Activated CD8-positive, alpha-beta memory T cell treated with anti-CD3 and anti-CD28 coated beads, Interleukin-2, amount 50 U/mL, for 24 hours (primary cell): ENCODE measurements around the gene ISY1.
"Not testable (repeated sequence)": the region's sequence is repeated elsewhere in the genome, so short reads cannot be mapped to it uniquely, and the experiment has no call there.

Experiments used
- DNase-seq: peaks from one replicate; pipeline ENCODE4 v3.0.0-alpha.2; 2020; ENCODE audit errors: extremely low read depth

Gene ISY1

DNA sequence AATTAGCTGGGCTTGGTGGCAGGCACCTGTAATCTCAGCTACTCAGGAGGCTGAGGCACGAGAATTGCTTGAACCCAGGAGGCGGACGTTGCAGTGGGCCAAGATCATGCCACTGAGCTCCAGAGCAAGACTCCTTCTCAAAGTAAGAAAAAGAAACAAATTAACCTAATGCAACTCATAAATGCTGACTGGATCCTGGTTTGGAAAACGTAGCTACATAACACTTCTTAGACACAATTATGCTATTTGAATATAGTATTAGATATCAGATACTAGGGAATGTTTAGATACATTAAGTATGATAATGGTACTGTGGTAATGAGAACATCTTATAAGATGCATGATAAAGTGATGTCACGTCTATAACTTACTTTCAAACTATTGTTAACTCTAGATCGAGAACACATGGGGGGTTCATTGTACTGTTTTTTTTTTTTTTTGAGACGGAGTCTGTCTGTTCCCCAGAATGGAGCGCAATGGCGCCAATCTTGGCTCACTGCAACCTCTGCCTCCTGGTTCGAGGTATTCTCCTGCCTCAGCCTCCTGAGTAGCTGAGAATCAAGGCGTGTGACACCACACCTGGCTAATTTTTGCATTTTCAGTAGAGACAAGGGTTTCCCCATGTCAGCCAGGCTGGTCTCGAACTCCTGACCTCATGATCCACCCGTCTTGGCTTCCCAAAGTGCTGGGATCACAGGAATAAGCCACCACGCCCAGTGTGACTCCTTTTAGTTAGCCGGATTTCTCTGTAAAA lies 5.9 kb upstream of the ISY1 start:
- DNase-seq, result no peak

GRCh38 chr3:129165594-129165993 lies 4.7 kb upstream of the ISY1 start:
- DNase-seq, result not testable (repeated sequence)

DNA sequence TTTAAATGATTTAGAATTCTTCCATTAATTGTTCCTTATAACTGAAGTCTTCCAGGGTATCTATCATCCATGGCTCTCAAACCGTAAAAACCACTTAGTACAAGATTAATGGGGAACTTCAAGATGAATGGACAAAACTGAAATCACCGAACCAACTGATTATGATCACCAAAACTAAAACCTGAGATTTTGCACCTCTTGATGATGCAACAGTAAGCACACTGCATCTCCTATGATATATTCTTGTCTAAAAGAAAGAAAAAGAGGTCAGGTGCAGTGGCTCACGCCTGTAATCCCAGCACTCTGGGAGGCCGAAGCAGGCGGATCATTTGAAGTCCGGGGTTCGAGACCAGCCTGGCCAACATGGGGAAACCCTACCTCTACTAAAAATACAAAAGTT lies 3.6 kb upstream of the ISY1 start:
- DNase-seq, result no peak

- no peak for DNase-seq
Observed at GRCh38 chr3:129162729-129163579, 2.1 kb upstream of the ISY1 start.

DNA sequence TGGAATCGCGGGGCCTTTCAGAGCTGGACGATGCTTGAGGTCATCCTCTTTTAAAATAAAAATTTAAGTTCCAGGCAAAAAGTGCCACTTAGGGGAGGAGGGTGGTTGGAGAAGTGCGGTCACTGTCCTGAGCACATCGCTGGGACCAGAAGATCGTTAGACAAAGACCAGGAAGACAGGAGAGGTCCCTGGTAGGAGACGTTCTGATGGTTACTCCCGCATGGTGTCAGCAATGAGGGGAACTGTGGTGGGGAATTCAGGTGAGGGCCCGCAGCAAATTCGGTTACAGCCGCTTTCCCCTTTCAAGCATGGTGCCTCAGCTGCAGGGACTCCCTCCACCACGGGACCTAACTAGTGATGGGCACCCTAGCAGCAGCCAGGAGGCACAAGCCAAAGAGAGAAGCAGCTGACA lies 1.0 kb upstream of the ISY1 start:
- no peak for DNase-seq

GRCh38 chr3:129144786-129145185 lies 16.1 kb downstream of the ISY1 start:
- no peak for DNase-seq

- not testable (repeated sequence) for DNase-seq
Observed at GRCh38 chr3:129141011-129141410, 19.9 kb downstream of the ISY1 start.

DNA sequence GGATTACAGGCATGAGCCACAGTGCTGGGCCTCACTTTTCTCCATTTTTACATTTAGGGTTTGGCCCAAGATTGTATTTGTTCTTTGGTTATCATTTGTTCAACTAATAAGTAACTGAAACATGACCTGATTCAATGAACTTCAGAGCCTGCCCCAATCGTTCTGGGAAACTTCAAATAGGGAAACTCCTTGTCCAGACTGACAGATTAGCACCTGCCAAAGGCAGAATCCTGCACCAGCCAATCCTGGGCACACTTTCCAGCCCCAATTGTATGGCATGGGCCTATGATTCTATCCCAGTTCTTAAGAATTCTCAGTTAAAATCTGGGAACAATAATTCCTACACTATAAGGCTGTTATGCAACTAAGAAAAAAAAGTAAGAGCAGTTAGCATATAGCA lies 21.0 kb downstream of the ISY1 start:
- DNase-seq, result no peak

GRCh38 chr3:129136275-129136674 lies 24.6 kb downstream of the ISY1 start:
- not testable (repeated sequence) for DNase-seq

DNA sequence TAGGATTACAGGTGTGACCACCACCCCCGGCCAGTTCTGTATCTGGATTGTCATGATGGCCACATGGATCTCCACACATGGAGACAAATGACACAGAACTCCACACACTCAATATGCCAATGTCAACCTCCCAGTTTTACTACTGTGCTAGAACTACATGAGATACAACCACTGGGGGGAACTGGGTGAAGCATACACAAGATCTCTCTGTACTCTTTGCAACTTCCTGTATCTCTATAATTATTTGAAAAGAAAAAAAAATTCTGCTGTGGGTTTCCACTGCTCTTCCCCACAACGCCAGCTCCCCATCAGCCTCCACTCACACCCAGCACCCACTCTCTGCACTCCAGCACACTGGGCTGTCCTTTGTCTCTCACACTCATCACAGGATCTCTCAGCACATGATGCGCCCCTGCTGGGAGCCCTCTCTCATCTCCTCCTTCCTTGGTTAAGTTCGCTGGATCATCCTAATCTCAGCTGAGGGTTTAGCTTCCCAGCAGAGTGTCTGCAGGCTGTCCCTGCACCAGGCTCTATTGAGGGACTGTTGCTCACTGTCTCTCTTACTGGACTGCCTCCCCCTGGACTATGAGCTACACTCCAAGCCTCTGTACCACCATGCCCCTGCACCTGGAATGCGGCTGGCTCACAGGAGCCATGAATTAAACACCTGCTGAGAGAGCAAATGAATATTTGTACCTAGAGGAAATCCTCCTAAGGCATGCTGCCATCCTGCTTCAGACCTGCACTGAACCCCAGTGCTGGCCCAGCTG lies 28.6 kb downstream of the ISY1 start:
- DNase-seq, result no peak

DNA sequence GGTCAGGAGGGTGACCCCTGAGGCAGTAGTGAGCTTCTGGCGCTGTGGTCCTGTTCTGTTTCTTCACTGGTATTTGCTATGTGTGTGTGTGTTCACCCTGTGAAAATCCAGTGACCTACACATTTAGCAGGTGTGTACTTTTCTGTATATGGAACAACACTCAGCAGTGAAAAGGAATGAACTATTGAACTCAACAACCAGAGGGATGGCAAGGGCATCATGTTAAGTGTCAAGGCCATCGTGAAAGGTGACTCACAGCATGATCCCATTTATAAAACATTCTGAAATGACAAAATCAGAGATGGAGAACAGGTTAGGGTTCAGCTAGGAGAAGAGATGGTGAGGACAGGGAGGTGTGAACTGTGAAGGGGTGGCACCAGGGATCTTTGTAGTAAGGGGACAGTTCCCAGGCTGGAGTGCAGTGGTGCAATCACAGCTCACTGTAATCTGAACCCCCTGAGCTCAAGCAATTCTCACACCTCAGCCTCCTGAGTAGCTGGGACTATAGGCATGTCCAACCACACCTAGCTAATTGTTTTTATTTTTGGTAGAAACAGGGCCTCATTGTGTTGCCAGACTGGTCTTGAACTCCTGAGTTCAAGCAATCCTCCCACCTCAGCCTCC lies 29.3 kb downstream of the ISY1 start:
- no peak for DNase-seq

- DNase-seq, result no peak
Observed at GRCh38 chr3:129130291-129130813, 30.5 kb downstream of the ISY1 start.

- DNase-seq, result no peak
Observed at GRCh38 chr3:129128357-129129155, 32.3 kb downstream of the ISY1 start.

- DNase-seq, result no peak
Observed at GRCh38 chr3:129126726-129127280, 34.1 kb downstream of the ISY1 start.

GRCh38 chr3:129123314-129124060 lies 37.4 kb downstream of the ISY1 start:
- DNase-seq, result no peak

DNA sequence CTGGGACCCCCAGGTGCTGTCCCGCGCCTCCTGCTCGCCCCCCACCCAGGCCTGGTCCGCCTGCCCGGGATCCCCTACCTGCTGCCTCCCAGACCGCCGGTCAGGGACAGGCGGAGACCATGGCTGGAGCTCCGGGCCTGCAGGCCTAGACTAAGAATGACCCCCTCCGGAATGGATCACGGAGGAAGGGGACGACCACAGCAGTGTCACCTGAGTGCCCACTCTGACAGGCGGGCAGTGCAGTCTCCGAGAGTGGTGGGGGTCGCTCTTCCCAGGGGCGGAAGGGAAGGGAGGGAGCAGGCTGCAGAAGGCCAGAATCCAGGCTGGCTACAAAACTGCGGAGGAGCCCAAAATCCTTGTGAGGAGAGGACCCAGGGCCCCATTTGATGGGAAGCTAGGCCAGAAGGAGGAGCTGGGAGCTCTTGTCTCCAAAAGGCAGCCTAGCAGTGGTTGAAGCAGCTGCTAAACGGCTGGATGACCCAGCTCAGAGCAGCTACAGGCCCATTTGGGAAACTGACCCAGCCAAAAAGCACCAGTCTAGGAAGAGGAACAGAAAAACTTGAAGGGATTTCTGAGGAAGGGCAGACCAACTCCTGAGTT lies 38.4 kb downstream of the ISY1 start:
- DNase-seq, result no peak

- DNase-seq, result peak; percentile 70
Observed at GRCh38 chr3:129121792-129122411, 39.0 kb downstream of the ISY1 start, which contains the start of gene RAB43. Gene RAB43 (minus strand): TSS chr3:129121804. CDS start chr3:129121489, 315 bp downstream.

DNA sequence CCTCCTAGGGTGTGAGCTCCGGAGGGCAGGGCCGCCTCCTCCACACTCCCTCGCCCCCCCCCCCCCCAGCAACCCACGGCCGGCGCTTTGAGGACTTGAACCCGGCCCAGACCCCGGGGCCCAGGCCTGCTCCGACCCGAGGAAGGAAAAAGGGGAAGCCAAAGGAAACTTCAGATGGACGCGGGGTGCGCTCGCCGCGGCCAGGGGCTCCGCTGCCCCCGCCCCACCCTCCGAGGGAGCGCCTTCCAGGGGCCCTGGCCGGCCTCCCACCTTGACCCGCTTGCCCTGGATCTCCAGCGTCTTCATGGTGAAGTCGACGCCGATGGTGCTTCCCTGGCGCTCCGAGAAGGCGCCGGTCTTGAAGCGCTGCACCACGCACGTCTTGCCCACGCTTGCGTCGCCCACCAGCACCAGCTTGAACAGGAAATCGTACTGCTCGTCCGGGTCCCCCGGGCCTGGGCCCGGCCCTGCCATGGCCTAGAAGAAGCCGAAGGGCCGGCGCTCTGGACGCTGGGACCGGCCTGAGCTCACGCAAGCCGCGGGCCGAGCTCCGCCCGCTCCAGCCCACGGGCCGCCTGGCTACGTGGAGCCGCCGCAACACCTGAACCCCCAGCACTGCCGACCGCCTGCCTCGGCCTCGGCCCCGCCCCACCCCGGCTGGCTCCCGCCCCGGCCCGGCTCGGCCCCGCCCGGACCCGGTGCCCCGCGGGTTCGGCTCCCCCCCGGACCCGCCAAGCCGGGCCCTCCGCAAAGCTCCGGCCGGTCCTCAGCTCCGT lies 39.7 kb downstream of the ISY1 start:
- DNase-seq, result no peak
